ENCODE data around the gene RAB3IL1. TPM values are rescaled to one million over a fixed set of nuclear protein-coding genes. Genes with fewer than 3 reads are reported as not detected.

The RAB3IL1 gene
- total RNA-seq, 6 donors from 2014 or later, result 4.4 to 20.7 (median 10.0) TPM

DNA sequence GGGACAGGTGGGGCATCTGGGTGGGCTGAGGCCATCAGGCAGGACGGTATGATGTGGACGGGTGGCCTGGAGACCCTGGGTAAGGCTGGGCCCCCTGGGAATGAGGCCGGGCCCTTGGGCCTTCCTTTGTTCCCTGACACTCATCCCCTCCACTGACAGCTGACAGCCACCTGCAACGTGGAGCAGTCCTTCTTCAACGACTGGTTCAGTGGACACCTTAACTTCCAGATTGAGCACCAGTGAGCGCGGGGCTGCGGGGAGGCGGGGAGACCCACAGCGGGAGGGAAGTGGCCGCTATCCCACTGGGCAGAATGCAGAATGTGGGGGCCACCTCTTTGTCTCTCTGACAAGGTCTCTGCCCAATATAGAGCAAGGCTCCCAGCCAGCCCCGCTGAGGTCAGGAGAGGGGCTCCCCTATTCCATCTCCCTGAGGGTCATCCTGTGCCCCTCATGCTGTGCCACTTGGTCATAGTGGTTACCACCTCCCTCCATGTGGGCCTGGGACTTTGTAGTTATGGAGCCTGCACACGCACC is 53.8 kb downstream of the RAB3IL1 start:
- Histone ChIP-seq H3K27me3 (no peaks in the 10 kb centered on the region), H3K36me3 (peaks cover 0 to 53% (median 24%) of the 10 kb centered on the region in 4 donors), H3K9me3 (no peaks in the 10 kb centered on the region), H3K4me1 (no peaks in the 10 kb centered on the region), H3K4me3 (no peak overlapping the region), H3K27ac (no peak overlapping the region)
- WGBS, 2 donors, result 96 to 100% methylated on average over 8 to 10 of the region's 13 CpGs
- DNase-seq (no peak), ATAC-seq (ENCODE audit: low FRiP score in 2 of 2) (no peak)
- no peak for TF ChIP-seq EP300 (IDR thresholded peaks at IDR 0.05)
- TF ChIP-seq, protein P1, sequence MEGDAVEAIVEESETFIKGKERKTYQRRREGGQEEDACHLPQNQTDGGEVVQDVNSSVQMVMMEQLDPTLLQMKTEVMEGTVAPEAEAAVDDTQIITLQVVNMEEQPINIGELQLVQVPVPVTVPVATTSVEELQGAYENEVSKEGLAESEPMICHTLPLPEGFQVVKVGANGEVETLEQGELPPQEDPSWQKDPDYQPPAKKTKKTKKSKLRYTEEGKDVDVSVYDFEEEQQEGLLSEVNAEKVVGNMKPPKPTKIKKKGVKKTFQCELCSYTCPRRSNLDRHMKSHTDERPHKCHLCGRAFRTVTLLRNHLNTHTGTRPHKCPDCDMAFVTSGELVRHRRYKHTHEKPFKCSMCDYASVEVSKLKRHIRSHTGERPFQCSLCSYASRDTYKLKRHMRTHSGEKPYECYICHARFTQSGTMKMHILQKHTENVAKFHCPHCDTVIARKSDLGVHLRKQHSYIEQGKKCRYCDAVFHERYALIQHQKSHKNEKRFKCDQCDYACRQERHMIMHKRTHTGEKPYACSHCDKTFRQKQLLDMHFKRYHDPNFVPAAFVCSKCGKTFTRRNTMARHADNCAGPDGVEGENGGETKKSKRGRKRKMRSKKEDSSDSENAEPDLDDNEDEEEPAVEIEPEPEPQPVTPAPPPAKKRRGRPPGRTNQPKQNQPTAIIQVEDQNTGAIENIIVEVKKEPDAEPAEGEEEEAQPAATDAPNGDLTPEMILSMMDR (IDR thresholded peaks at IDR 0.05), result no peak
- no peak for TF ChIP-seq POLR2AphosphoS5 (IDR thresholded peaks at IDR 0.05)
- no peak for TF ChIP-seq POLR2A (IDR thresholded peaks at IDR 0.05)

DNA sequence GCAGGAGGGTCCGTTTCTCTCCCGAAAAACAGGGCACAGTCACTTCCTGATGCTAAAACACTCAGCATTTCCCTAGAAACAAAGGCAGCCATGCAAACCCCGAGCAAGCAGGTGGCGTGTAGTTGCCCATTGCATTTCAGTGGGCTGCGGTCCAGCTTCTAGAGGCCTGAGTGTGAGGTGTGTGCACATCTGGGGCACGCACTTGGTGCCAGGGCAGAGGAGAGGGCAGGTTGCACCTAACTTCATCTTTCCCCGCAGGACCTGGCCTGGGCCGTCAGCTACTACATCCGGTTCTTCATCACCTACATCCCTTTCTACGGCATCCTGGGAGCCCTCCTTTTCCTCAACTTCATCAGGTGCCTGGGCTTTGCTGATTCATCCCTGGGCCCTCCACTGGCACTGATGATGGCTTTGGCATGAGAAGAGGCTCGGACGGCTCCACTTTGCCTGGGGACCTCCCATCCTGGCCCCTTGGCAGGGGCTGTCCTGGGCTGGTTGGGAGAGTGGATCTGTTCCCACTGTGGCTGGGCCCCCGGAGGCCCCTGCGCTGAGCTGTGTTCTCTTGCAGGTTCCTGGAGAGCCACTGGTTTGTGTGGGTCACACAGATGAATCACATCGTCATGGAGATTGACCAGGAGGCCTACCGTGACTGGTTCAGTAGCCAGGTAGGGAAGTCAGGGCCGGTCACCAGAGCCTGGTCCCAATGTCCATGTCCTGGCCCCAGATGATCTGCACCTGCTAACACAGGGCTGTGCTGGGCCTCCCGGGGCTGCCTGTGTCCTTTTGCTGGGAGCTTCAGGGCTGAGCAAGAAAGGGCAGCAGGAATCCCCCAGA is 54.4 kb downstream of the RAB3IL1 start:
- ATAC-seq (ENCODE audit: low FRiP score in 2 of 2), result no peak
- no peak for DNase-seq
- Histone ChIP-seq H3K36me3 (peaks cover 0 to 53% (median 24%) of the 10 kb centered on the region in 4 donors), H3K27ac (no peak overlapping the region), H3K9me3 (no peaks in the 10 kb centered on the region), H3K4me1 (no peaks in the 10 kb centered on the region), H3K4me3 (no peak overlapping the region), H3K27me3 (no peaks in the 10 kb centered on the region)
- 91% methylated on average over 14 to 16 of the region's 18 CpGs for WGBS, 2 donors
- TF ChIP-seq POLR2AphosphoS5 (IDR thresholded peaks at IDR 0.05) (no peak), EP300 (IDR thresholded peaks at IDR 0.05) (no peak), POLR2A (IDR thresholded peaks at IDR 0.05) (no peak)
- TF ChIP-seq, protein P1 (IDR thresholded peaks at IDR 0.05), result no peak

- H3K27ac ChIP-seq, result no peak overlapping the region
- H3K27me3 ChIP-seq, result no peaks in the 10 kb centered on the region
- H3K4me1 ChIP-seq, result no peaks in the 10 kb centered on the region
- H3K9me3 ChIP-seq, result no peaks in the 10 kb centered on the region
- WGBS, 2 donors, result 68 to 78% methylated on average over 8 of the region's 9 CpGs
- no peak overlapping the region for H3K4me3 ChIP-seq
- ATAC-seq (ENCODE audit: low FRiP score in 2 of 2), result no peak
- no peak for DNase-seq
- peaks cover 0 to 59% (median 33%) of the 10 kb centered on the region in 4 donors for H3K36me3 ChIP-seq
- TF ChIP-seq POLR2A (IDR thresholded peaks at IDR 0.05) (no peak), POLR2AphosphoS5 (IDR thresholded peaks at IDR 0.05) (no peak), EP300 (IDR thresholded peaks at IDR 0.05) (no peak)
- TF ChIP-seq, protein P1 (IDR thresholded peaks at IDR 0.05), result no peak
Measured at GRCh38 chr11:61861634-61862033, 55.7 kb downstream of the RAB3IL1 start.

DNA sequence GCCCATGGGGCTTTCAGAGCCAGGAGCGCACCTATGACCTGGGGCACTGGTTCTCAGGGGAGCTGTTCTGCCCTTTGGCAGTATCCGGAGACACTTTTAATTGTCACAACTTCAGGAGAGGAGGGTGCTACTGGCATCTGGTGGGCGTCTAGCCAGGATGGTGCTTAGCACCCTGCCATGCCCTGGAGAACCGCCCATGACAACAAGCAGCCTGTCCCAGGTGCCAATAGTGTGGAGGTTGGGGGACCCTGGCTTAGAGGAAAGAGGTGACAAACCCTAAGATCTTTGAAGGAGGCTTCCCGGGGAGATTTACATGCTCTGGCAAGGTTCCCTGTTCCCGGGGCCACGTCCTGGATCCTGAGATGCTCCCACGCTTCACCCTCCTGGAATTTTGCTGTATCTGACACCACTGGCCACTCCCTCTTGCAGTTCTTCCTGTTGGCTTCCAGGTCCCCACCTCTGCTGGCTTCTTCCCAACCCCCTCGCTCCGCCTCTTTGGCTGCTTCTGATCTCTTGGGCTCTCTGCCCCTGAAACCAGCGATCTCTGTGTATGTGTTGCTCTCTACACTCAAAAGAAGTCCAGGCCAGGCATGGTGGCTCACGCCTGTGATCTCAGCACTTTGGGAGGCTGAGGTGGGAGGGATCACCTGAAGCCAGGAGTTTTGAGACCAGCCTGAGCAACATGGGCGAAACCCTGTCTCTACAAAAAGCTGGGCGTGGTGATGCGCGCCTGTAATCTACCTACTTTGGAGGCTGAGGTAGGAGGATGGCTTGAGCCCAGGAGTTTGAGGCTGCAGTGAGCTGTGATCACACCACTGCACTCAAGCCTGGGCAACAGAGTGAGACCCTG is 57.1 kb downstream of the RAB3IL1 start:
- Histone ChIP-seq H3K27me3 (no peaks in the 10 kb centered on the region), H3K36me3 (peaks cover 0 to 56% (median 28%) of the 10 kb centered on the region in 4 donors), H3K4me3 (no peak overlapping the region), H3K27ac (no peak overlapping the region), H3K9me3 (no peaks in the 10 kb centered on the region), H3K4me1 (no peaks in the 10 kb centered on the region)
- DNase-seq (no peak), ATAC-seq (ENCODE audit: low FRiP score in 2 of 2) (no peak)
- TF ChIP-seq, protein P1 (IDR thresholded peaks at IDR 0.05), result no peak
- TF ChIP-seq POLR2AphosphoS5 (IDR thresholded peaks at IDR 0.05) (no peak), EP300 (IDR thresholded peaks at IDR 0.05) (no peak), POLR2A (IDR thresholded peaks at IDR 0.05) (no peak)
- 86 to 88% methylated on average over 14 to 16 of the region's 16 CpGs for WGBS, 2 donors
